A673 (cell line): Measurements from ENCODE around the gene TTC3.

Source experiments
- CTCF ChIP-seq: fragments of 300-800, 200-600 bp; sonication (generic); conservative IDR thresholded peaks from 2 replicates; pipeline ENCODE4 v1.5.1; 2017; ENCODE audit warnings: low read depth, mild to moderate bottlenecking, antibody characterized with exemption, low read length, moderate library complexity, mixed read lengths
- EZH2 ChIP-seq: fragments of 200-600 bp; sonication (generic); IDR thresholded peaks from 2 replicates; pipeline ENCODE4 v1.6.1; 2017; ENCODE audit warnings: borderline replicate concordance, low read depth, mild to moderate bottlenecking, mixed read lengths, antibody characterized with exemption, low read length; ENCODE audit not compliant: poor library complexity, severe bottlenecking

- no peak for TF ChIP-seq CTCF
- TF ChIP-seq EZH2, result no peak
Observed at GRCh38 chr21:37130971-37131370, 57.9 kb downstream of the TTC3 start.
